Activated CD8-positive, alpha-beta memory T cell treated with anti-CD3 and anti-CD28 coated beads for 48 hours (primary cell): ENCODE data around the gene APPL1.
"Not testable (repeated sequence)": the region's sequence is repeated elsewhere in the genome, so short reads cannot be mapped to it uniquely, and the experiment has no call there.

Experiments used
- DNase-seq, 3 experiments: peaks; one replicate each; pipeline ENCODE4 v3.0.0-alpha.2; 2020; ENCODE audit warnings: low read depth in 2 of 3, low spot score in 2 of 3

Gene APPL1

GRCh38 chr3:57261929-57262328 is 34.4 kb downstream of the APPL1 start:
- no peak for DNase-seq

GRCh38 chr3:57268416-57268815 is 40.9 kb downstream of the APPL1 start:
- no peak for DNase-seq

DNA sequence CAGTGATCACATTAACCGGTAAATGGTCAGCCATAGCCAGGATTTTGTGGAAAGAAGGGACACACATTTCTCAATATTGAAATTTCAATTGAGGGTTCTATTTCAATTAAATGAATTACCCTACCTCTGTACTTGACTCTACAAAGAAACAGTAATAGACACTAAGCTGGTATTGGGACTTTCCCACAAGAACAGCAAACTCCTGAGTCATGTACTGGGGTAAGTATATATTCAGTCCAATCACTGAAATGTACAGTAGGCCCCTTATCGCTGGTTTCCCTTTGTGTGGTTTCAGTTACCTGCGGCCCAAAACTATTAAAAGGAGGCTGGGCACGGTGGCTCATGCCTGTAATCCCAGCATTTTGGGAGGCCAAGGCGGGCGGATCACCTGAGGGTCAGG is 47.3 kb downstream of the APPL1 start:
- no peak for DNase-seq

DNA sequence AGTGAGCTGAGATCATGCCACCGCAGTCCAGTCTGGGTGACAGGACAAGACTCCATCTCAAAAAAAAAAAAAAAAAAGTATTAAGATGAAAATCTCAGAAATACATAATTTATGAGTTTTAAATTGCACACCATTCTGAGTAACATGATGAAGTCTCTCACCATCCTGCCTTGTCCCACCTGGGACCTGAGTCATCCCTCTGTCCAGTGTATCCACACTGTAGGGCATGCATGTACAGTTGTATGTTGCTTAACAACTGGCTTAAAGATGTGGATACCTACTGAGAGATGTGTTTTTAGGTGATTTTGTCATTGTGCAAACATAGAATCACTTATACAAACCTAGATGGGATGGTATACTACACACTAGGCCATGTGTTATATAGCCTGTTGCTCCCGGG is 47.9 kb downstream of the APPL1 start:
- no peak for DNase-seq

DNA sequence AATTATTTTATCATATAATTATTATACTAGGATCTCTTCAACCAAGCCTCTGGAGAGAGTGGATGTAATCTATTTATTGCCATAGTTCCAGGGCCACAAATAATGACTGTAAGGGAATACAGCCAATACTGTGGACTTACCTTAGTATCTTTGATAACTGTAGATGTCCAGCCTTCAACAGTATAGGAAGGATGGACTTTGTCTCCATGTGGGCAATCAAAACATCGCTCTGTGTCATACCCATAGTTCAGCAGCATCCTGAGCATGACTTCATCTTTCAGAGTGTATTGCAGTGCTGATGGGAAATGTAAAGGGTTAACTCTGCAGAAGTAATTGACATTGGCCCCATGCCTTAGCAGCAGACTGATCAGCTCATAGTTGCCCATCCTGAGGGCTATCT is 50.7 kb downstream of the APPL1 start:
- no peak for DNase-seq

GRCh38 chr3:57279685-57280084 is 52.2 kb downstream of the APPL1 start:
- no peak for DNase-seq

- DNase-seq = no peak
Observed at GRCh38 chr3:57281715-57282114, 54.2 kb downstream of the APPL1 start.

DNA sequence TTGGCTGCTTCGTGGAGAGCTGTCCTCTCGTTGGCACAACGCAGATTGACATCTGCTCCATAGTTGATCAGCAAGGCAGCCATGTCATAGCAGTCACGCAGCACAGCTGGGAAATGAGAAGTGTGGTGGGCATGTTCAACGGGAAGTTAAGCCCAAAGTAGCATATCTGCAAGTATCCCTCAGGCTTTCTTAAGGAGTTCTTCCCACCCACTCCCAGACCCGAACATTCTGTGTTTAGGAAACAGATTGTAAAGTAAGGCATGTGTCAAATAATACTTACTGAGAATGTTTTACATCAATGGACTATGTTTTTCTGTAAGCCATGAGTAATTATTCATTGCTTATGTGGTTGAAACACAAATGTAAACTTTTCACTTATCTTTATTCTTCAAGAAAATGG is 55.8 kb downstream of the APPL1 start:
- no peak for DNase-seq

- DNase-seq = no peak
Observed at GRCh38 chr3:57287205-57287604, 59.7 kb downstream of the APPL1 start.

DNA sequence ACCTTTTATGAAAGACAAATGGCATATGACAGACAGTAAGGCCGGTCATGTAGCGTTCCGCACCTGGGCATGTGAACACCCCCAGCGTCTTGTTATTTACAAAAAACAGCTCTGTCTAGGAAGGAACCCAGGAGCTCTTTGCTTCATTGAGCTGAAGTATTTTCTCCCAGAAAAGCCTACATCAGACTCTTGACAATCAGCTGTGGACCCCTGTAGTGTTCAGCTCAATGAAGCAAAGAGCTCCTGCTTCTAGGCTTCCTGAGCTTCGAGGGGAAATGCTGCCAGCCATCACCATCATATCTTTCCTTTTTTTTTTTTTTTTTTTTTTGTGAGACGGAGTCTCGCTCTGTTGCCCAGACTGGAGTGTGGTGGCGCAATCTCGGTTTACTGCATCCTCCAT is 60.9 kb downstream of the APPL1 start:
- no peak for DNase-seq

DNA sequence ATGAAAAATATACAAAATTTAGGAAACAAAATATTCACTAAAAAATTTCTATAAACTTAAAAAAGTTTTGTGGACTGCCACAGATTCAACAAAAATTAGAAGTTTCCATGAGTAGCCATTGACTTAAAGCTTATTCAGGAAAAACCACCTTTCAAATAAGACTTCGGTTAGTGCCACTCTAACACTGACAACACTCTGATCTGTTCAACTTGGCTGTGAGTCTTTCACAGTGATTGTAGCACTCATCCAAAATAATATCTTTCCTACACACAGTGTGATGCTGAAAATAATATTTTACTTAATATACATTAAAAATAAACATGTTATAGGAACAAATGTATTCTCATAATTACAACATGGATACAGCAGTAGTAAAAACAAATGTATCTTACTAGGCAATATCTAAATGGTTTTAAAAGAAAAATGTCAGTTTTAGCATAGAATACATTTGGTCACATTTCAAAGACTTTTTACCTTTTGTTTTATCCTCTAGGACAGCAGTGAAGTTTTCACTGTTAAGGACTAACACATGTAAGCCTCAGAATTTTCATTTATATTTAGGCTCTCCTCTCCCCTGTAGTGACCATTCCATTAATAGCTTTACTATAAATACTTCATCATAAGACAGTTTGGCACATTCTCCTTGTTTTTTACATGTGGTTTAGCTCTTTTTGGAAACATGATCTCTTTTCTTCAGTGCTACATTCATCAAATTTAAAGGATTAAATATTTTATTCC is 64.8 kb downstream of the APPL1 start, which contains the start of gene ASB14:
Gene ASB14 (minus strand): TSS at position 527 of the 738 bp plus-strand sequence. CDS start 652 bp downstream, outside the sequence.
- no peak for DNase-seq

GRCh38 chr3:57292897-57293526 is 65.5 kb downstream of the APPL1 start:
- no peak for DNase-seq

- DNase-seq = no peak
Observed at GRCh38 chr3:57298041-57298440, 70.5 kb downstream of the APPL1 start.

GRCh38 chr3:57303520-57303919 is 76.0 kb downstream of the APPL1 start:
- not testable (repeated sequence) for DNase-seq

DNA sequence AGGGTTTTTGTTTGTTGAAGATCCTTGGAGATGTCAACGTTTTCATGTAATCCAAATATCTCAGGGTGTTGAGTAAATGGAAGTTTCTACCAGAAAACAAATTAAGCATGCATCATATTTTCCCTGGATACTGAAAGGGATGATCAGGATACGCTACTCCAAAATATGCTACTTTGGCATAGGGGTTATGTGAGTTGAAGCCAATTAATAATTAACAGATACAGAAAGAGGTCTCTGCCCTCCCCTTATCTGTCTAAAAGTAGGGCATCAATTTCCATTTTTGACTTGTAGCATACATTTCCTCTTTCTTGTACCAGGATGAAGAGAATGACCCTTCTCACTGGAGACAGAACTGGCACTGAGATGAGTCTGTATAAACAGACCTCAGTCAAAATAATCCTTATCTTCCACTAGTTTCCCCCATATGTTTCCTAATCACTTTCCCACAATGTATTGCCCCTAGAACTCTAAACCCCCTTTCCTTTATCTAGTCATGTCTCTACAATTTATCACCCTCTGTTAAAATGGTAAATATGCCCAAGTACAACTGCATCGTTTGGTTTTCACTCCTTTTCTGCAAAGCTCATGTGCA is 82.3 kb downstream of the APPL1 start:
- no peak for DNase-seq

DNA sequence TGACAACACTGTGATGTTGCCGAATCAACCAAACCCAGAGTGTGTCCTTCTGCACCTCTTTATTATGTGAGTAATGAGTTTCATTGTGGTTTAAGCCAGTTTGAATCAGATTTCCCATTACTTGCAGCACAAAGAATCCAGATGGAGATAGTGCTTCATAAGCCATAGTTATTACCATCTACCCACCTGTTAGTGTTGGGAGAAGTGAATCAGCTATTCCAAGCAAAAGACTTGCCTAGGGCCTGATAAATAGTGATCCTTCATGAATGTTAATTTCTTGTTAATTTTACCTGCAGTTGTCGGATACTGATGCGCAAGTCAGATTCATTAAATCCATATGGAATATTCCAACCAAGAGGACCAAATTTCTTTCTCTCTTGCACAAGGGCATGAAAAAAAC is 86.7 kb downstream of the APPL1 start:
- DNase-seq = no peak
